Prostate gland (tissue), 2 donors: ENCODE data around the gene ADAMTS10.

ENCODE experiments used
- POLR2A ChIP-seq: fragments of 450-650 bp; IDR thresholded peaks from one replicate; pipeline ENCODE4 v1.6.1; 2016; ENCODE audit warnings: antibody characterized with exemption, mild to moderate bottlenecking
- TF ChIP-seq, protein P1 (sequence below), 4 experiments: fragments of 200-600 bp in 2 of 4; fragments of 450-650 bp in 2 of 4; sonication (generic) in 2 of 4; IDR thresholded peaks; 1 replicate in 3 of 4; 2 replicates in 1 of 4; pipeline ENCODE4 v1.5.1; 2016 to 2019; ENCODE audit warnings: antibody characterized with exemption in 4 of 4, mild to moderate bottlenecking in 2 of 4, moderate library complexity in 2 of 4

DNA sequence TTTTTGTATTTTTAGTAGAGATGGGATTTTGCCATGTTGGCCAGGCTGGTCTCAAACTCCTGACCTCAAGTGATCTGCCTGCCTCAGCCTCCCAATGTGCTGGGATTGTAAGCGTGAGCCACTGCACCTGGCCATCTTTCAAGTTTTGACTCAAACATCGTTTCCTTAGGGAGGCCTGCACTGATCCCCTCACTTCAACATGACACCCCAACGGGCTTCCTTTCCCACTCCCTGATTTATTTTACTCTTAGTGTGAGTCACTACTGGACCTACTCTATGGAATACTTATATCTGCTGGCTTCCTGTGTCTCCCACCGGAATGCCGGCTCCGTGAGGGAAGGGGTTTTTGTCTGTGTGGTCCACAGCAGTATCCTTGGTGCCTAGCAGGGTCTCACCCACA, 4.5 kb upstream of the ADAMTS10 start:
- TF ChIP-seq, protein P1, sequence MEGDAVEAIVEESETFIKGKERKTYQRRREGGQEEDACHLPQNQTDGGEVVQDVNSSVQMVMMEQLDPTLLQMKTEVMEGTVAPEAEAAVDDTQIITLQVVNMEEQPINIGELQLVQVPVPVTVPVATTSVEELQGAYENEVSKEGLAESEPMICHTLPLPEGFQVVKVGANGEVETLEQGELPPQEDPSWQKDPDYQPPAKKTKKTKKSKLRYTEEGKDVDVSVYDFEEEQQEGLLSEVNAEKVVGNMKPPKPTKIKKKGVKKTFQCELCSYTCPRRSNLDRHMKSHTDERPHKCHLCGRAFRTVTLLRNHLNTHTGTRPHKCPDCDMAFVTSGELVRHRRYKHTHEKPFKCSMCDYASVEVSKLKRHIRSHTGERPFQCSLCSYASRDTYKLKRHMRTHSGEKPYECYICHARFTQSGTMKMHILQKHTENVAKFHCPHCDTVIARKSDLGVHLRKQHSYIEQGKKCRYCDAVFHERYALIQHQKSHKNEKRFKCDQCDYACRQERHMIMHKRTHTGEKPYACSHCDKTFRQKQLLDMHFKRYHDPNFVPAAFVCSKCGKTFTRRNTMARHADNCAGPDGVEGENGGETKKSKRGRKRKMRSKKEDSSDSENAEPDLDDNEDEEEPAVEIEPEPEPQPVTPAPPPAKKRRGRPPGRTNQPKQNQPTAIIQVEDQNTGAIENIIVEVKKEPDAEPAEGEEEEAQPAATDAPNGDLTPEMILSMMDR (IDR thresholded peaks at IDR 0.05): no peak
- TF ChIP-seq POLR2A: no peak
